HG03460 (cell line): ENCODE results near the gene KCNH4.
"Not testable (repeated sequence)": the region's sequence is repeated elsewhere in the genome, so short reads cannot be mapped to it uniquely, and the experiment has no call there.

ENCODE experiments used
- ATAC-seq: cut with Tn5 transposase; IDR thresholded peaks from one replicate; pipeline ENCODE4 v1.9.1; 2021; ENCODE audit not compliant: unreplicated experiment

KCNH4 gene

DNA sequence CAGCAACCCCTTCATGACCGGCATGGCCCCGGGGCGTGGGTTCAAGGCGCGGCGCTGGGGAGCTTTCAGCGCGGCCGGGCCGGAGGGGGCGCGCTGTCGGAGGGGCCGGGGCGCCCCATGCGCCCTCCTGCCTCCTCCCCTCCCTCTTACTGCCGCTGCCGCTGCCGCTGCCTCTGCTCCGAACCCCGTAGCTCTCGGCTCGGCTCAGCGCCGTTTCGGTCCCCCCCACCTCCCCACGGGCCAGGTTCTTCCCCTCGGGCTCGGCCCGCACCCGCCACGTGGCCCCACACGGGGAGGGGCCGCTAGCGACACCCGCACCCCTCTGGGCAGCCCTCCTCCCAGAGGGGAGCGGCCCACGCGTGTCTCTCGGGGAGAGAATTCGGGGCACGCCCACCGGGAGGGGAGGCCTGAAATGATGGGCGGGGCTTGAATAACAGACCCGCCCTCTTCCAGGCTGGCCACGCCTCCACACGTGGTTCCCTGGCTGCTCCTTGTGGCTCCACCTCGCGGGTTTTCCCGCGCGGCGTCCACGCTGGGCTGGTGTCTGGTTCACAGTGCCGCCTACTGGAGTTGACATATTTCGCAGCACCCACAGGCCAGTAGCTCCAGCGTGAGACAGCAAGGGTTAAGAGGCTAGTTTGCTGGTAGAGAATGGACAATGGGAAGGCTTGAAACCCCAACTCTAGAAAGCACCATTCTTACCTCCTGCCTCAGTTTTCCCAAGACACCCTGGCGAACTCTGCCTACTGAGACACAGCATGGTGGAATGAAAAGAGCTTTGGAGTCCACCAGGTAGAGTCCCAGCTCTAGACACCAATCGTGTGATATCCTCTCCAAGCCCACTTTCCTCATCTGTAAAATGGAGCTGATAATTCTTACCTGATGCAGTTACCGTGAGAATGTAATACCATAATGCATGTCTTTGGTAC is at the start of gene KCNH4:
Gene KCNH4 (minus strand): TSS at position 221 of the 929 bp plus-strand sequence. CDS start 197 bp downstream, at position 24.
- peak; percentile 40 for ATAC-seq

GRCh38 chr17:42230225-42230624 is 49.3 kb upstream of the KCNH4 start:
- ATAC-seq: no peak

GRCh38 chr17:42227849-42228700 is 47.1 kb upstream of the KCNH4 start:
- no peak for ATAC-seq

DNA sequence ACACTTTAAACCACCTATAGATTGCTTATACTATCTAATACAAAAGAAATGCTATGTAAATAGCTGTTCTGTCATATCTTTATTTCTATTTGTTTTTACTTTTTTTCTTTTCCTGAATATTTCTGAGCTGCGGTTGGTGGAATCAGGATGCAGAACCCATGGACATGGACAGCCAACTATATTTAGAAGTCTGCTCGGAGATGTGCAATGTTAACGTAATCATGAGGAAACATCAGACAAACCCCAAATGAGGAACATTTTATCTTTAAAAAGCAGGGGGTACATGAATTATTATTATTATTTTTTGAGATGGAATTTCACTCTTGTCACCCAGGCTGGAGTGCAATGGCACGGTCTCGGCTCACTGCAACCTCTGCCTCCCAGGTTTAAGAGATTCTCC is 44.7 kb upstream of the KCNH4 start:
- no peak for ATAC-seq

- ATAC-seq: no peak
Observed at GRCh38 chr17:42224651-42225050, 43.7 kb upstream of the KCNH4 start.

DNA sequence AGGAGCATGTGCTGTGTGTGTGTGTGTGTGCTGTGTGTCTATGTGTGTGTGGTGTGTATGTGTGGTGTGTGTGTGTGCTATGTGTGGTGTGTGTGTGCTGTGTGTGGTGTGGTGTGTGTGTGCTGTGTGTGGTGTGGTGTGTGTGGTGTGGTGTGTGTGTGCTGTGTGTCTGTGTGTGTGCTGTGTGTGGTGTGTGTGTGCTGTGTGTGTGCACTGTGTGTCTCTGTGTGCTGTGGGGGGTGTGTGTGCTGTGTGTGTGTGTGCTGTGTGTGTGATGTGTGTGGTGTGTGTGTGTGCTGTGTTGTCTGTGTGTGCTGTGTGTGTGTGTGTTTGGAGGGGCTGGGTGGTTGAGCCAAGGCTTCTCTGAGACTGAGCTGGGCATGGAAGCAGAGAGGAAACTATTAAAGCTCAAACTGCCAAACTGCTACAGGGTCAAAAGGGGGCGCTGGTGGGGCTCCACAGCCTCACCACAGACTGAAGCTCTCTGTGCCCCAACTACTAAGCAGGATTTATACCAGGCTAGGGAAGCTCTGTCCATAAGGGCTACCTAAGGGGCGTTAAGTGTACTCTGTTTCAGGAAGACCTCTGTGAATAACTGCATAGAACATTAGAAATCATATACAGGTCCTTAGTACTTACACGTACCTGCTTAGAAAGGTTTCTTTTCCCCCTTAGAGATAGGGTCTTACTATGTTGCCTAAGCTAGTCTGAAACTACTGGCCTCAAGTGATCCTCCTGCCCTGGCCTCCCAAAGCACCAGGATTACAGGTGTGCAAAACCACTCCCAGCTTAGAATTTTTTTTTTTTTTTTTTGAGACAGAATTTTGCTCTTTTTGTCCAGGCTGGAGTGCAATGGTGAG is 41.2 kb upstream of the KCNH4 start:
- ATAC-seq: no peak

DNA sequence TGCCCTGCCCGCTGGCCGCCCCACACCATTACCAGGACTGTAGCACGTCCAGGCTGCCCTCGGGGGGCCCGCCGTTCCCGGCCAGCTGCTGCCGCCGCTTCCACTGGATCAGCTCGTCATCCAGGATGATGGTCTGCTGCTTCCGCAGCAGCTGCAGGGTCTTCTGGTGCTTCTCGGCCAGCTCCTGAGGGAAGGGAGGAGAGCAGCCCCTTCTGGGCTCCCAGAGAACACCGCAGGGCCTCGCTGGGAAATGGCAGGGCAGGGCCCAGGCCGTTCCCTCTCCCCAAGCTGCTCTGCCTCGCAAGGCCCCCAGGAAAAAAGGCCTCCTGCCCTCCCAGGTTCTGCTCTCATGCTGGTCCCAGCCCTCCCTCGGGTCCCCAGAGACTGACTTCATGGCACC is 38.3 kb upstream of the KCNH4 start:
- ATAC-seq: not testable (repeated sequence)

GRCh38 chr17:42214156-42214555 is 33.2 kb upstream of the KCNH4 start:
- no peak for ATAC-seq

DNA sequence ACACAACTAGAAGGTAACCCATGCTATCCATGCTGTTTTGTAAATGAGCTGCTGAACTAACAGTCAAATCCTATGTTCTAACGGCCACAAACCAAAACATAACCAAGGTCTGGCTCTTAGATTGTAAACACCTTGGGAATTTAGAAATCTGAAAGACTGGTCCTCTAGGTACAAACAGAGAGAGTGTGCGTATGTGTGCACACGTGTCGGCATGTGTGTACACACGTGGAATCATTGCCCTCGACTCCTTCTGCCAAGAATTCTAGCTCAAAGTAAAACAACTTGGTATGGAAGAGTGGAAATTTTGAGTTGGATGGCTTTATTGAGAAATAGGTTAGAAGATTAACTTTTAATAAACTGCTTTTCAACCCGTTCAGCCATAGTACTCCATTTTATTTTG is 31.4 kb upstream of the KCNH4 start:
- no peak for ATAC-seq

DNA sequence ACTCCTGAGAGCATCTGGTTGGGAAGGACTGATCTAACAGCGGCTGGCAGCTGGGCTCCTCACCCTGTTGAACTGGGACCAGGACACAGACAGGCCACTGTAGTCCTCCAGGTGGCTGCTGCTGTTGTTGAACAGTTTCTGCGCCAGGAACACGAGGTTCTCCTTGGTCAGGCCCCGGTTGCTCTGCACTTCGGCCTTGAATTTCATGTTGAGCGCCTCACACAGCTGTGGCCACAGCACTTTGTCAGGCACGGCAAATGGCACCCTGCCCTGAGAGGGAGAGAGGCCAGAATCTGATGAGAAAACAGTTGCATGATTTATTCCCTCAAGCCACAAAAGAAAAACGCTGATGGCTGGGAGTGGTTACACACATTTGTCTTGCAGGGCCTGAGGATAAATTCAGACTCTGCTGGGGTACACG is 31.0 kb upstream of the KCNH4 start:
- not testable (repeated sequence) for ATAC-seq

DNA sequence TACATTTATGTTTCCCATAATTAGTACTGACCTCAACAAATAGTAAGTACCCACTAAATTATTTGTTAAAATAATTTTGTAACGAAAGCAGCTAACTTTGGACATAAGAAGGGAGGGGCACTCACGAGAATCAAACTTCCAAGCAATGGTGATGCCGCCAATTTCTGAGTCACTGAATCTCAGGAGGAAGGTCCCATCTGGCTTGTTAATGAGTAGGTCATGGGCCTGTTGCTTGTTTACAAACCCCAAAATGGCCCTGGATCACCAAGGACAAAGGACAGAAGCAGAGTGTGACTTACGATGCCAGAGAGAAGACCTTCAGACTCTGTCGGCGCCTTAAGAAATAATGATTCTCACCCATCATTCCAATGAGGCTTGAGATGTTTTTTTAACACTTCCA is 29.1 kb upstream of the KCNH4 start:
- ATAC-seq: no peak

- not testable (repeated sequence) for ATAC-seq
Observed at GRCh38 chr17:42206153-42206612, 25.2 kb upstream of the KCNH4 start.

DNA sequence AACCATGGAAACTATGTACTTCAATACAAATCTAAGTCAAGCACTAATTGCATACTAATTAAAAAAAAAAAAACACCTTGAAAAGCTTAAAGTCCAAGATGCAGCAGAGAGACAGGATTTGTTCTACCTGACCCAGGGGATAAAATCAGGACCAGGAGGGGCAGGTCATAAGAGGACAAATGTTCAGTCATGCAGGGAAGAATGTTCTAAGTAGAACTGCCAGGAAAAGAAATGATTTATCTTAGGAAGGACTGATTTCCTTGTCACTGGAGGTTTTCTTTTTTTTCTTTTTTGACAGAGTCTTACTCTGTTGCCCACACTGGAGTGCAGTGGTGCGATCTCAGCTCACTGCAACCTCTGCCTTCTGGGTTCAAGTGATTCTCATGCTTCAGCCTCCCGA is 22.4 kb upstream of the KCNH4 start:
- ATAC-seq: no peak

GRCh38 chr17:42202696-42203095 is 21.8 kb upstream of the KCNH4 start:
- no peak for ATAC-seq

DNA sequence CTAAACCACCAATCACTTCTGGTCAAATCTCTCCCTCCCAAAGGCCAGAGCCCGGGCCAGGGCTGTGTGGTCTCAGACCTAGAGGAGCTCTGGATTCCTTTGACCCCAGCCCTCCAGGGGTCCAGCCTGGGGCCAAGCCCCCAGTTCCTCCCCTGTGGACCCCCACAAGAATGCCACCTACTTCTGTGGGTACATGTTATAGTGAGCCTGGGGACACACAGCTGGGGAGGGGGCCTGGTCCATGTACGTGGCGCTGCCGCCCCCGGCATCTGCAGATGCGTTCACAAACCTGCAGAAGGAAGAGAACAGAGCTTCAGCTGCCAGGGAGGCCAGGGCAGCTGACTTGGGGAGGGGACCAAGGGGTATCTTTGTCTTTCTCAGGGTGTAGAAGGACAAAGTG is 21.2 kb upstream of the KCNH4 start:
- no peak for ATAC-seq

DNA sequence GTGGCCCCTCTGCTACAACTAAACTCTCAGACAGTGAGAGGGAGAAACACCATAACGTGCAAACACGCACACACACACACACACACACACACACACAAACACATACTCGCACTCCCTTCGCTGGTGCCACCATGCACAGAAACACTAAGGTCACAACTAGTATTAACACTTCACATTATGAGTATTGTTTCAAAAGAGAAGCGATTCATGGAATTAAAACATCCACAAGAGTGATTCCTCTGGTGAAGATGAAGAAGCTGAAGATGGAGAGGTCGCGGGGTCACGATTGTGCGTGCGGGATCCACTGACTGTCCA is 20.5 kb upstream of the KCNH4 start:
- no peak for ATAC-seq

DNA sequence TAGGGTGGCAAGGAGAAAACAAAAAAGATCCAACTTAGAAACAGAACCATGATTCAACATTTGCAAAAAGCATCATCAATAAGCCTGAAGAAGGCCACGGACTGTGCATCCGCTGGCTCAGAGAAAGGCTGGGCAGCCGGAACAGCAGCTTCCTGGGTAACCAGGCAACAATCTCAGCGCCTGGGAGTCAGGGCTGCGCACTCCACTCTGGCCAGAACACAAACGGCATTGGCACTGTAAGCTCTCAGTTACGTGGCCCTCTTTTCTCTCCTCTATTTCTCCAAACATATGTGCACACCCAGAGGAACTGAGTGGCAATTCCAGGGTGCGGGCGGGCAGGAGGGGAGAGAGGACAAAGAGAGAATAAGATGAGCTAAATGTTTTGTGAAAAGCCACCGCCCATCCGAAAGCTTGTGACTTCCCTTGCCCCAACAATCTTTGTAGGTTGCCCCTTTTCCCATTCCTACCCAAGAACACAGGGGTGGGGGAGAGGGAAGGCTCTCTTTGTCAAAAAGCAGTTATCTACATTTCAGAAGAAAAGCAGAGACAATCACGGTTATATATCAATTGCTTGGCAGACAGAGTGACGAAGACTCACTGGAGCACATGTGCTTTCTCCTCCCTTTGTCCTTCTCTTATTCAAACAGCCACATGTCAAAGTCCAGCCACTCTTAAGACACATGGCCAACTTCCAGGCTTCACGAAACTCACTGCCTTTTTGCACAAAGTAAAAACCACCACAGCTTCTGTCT is 19.9 kb upstream of the KCNH4 start:
- ATAC-seq: no peak

GRCh38 chr17:42199416-42200011 is 18.6 kb upstream of the KCNH4 start:
- no peak for ATAC-seq

- no peak for ATAC-seq
Observed at GRCh38 chr17:42198897-42199296, 18.0 kb upstream of the KCNH4 start.
